GM18517 (cell line): ENCODE results near the gene SYPL1.

Experiments
- ATAC-seq: cut with Tn5 transposase; IDR thresholded peaks from one replicate; pipeline ENCODE4 v1.9.1; 2021; ENCODE audit warnings: mild to moderate bottlenecking, moderate library complexity; ENCODE audit not compliant: unreplicated experiment

The SYPL1 gene

GRCh38 chr7:106068986-106069385 is 43.1 kb downstream of the SYPL1 start:
- ATAC-seq: no peak

- ATAC-seq: no peak
Measured at GRCh38 chr7:106068538-106068961, 43.6 kb downstream of the SYPL1 start.

GRCh38 chr7:106067678-106068077 is 44.4 kb downstream of the SYPL1 start:
- ATAC-seq: no peak

GRCh38 chr7:106065575-106066500 is 46.3 kb downstream of the SYPL1 start:
- no peak for ATAC-seq

- no peak for ATAC-seq
Measured at GRCh38 chr7:106064771-106065574, 47.1 kb downstream of the SYPL1 start.

GRCh38 chr7:106064316-106064715 is 47.8 kb downstream of the SYPL1 start:
- no peak for ATAC-seq

GRCh38 chr7:106063692-106064091 is 48.4 kb downstream of the SYPL1 start:
- ATAC-seq: no peak

GRCh38 chr7:106063024-106063423 is 49.1 kb downstream of the SYPL1 start:
- ATAC-seq: no peak

- ATAC-seq: no peak
Measured at GRCh38 chr7:106062521-106062931, 49.6 kb downstream of the SYPL1 start.

GRCh38 chr7:106062006-106062405 is 50.1 kb downstream of the SYPL1 start:
- ATAC-seq: no peak

GRCh38 chr7:106061301-106061979 is 50.7 kb downstream of the SYPL1 start:
- ATAC-seq: peak; percentile 35

- ATAC-seq: no peak
Measured at GRCh38 chr7:106060394-106060920, 51.7 kb downstream of the SYPL1 start.

GRCh38 chr7:106059556-106059955 is 52.6 kb downstream of the SYPL1 start:
- ATAC-seq: no peak

- ATAC-seq: no peak
Measured at GRCh38 chr7:106058928-106059324, 53.2 kb downstream of the SYPL1 start.

- ATAC-seq: peak; percentile 57
Measured at GRCh38 chr7:106057962-106058927, 53.9 kb downstream of the SYPL1 start.

GRCh38 chr7:106057204-106057961 is 54.7 kb downstream of the SYPL1 start:
- ATAC-seq: no peak

GRCh38 chr7:106056513-106057203 is 55.5 kb downstream of the SYPL1 start:
- ATAC-seq: peak; percentile 35

GRCh38 chr7:106054971-106055532 is 57.1 kb downstream of the SYPL1 start:
- no peak for ATAC-seq
